HEK293 (cell line): Measurements from ENCODE around the gene PSAPL1.

Experiments used
- CTCF ChIA-PET: fragments of 350-600 bp; formaldehyde crosslinking; extraction: SDS; loops from one replicate; lab custom pipeline; 2021; ENCODE audit warnings: antibody characterized with exemption; lab: Yijun Ruan, JAX
- POLR2A ChIA-PET: fragments of 300-600 bp; formaldehyde crosslinking; extraction: SDS; loops from one replicate; lab custom pipeline; 2020; ENCODE audit warnings: antibody characterized with exemption, inconsistent platforms; lab: Yijun Ruan, JAX
- H3K27ac ChIP-seq: fragments of 200-500 bp; sonication (Bioruptor generic); 2 replicates; pipeline ENCODE4 v1.5.1; 2014; ENCODE audit warnings: low read depth, low read length, control low read depth, inconsistent platforms; ENCODE audit errors: extremely low read depth
- H3K36me3 ChIP-seq, 2 experiments: fragments of 200-500 bp in 1 of 2; sonication (Bioruptor generic) in 1 of 2; 1 replicate in 1 of 2; 2 replicates in 1 of 2; pipeline ENCODE4 v1.5.1; 2014 to 2017; ENCODE audit warnings: inconsistent platforms in 2 of 2, low read length in 2 of 2; ENCODE audit not compliant: control insufficient read depth in 2 of 2, insufficient read depth in 1 of 2
- H3K4me1 ChIP-seq: fragments of 200-500 bp; sonication (Bioruptor generic); 2 replicates; pipeline ENCODE4 v1.5.1; 2014; ENCODE audit warnings: mild to moderate bottlenecking, low read length, inconsistent platforms; ENCODE audit not compliant: control insufficient read depth, insufficient read depth
- H3K4me3 ChIP-seq: 2 replicates; pipeline ENCODE4 v1.5.1; 2011; ENCODE audit warnings: low read depth, mild to moderate bottlenecking, control low read depth, low read length, moderate library complexity
- H3K9me3 ChIP-seq: fragments of 200-500 bp; sonication (Bioruptor generic); 2 replicates; pipeline ENCODE4 v1.5.1; 2014; ENCODE audit warnings: low read depth, low read length, inconsistent platforms; ENCODE audit not compliant: control insufficient read depth, insufficient read depth
- BCL11A ChIP-seq: fragments of 450-650 bp; formaldehyde crosslinking; IDR thresholded peaks from 2 replicates; pipeline ENCODE4 v1.5.1; 2016; ENCODE audit warnings: low read depth, missing biosample characterization, missing genetic modification characterization
- GLI2 ChIP-seq: fragments of 450-650 bp; formaldehyde crosslinking; IDR thresholded peaks from 2 replicates; pipeline ENCODE4; 2017; ENCODE audit warnings: missing biosample characterization, missing genetic modification characterization, low read depth, borderline replicate concordance
- HOXD13 ChIP-seq: sonication (generic); formaldehyde crosslinking; IDR thresholded peaks from 2 replicates; pipeline ENCODE4 v1.8.0; 2022; ENCODE audit warnings: missing genetic modification reagents, borderline replicate concordance
- OSR2 ChIP-seq: fragments of 450-650 bp; formaldehyde crosslinking; IDR thresholded peaks from 2 replicates; pipeline ENCODE4 v1.5.1; 2016; ENCODE audit warnings: missing biosample characterization, missing genetic modification characterization
- OVOL3 ChIP-seq: fragments of 450-650 bp; formaldehyde crosslinking; IDR thresholded peaks from 2 replicates; pipeline ENCODE4 v1.5.1; 2016; ENCODE audit warnings: missing biosample characterization, missing genetic modification characterization
- WT1 ChIP-seq: fragments of 450-650 bp; formaldehyde crosslinking; IDR thresholded peaks from 2 replicates; pipeline ENCODE4 v1.5.1; 2016; ENCODE audit warnings: missing biosample characterization, missing genetic modification characterization
- ZBTB20 ChIP-seq: fragments of 450-650 bp; formaldehyde crosslinking; IDR thresholded peaks from 2 replicates; pipeline ENCODE4 v1.5.1; 2016; ENCODE audit warnings: missing biosample characterization, missing genetic modification characterization
- ZBTB8A ChIP-seq: fragments of 450-650 bp; formaldehyde crosslinking; IDR thresholded peaks from 2 replicates; pipeline ENCODE4 v1.5.1; 2016; ENCODE audit warnings: missing biosample characterization, missing genetic modification characterization
- ZNF112 ChIP-seq: fragments of 450-650 bp; formaldehyde crosslinking; IDR thresholded peaks from 2 replicates; pipeline ENCODE4 v1.5.0; 2017; ENCODE audit warnings: missing biosample characterization, missing genetic modification characterization
- ZNF132 ChIP-seq: fragments of 450-650 bp; formaldehyde crosslinking; IDR thresholded peaks from 2 replicates; pipeline ENCODE4 v1.5.1; 2017; ENCODE audit warnings: missing biosample characterization, missing genetic modification characterization, borderline replicate concordance
- ZNF16 ChIP-seq: fragments of 450-650 bp; formaldehyde crosslinking; IDR thresholded peaks from 2 replicates; pipeline ENCODE4 v1.5.1; 2016; ENCODE audit warnings: low read depth, missing biosample characterization, missing genetic modification characterization
- ZNF169 ChIP-seq: fragments of 450-650 bp; formaldehyde crosslinking; IDR thresholded peaks from 2 replicates; pipeline ENCODE4 v1.5.1; 2016; ENCODE audit warnings: missing biosample characterization, missing genetic modification characterization
- ZNF274 ChIP-seq, 2 experiments: fragments of 200-500 bp in 1 of 2; fragments of 450-650 bp in 1 of 2; sonication (Bioruptor generic) in 1 of 2; formaldehyde crosslinking in 1 of 2; IDR thresholded peaks; 2 replicates each; pipeline versions ENCODE4 v1.5.1 to v1.6.1; 2014 to 2016; ENCODE audit warnings: borderline replicate concordance in 1 of 2, inconsistent platforms in 1 of 2, low read length in 1 of 2, missing biosample characterization in 1 of 2, missing genetic modification characterization in 1 of 2
- ZNF37A ChIP-seq: fragments of 450-650 bp; IDR thresholded peaks from 2 replicates; pipeline ENCODE4 v1.5.1; 2018; ENCODE audit warnings: missing biosample characterization, missing genetic modification characterization
- ZNF510 ChIP-seq: fragments of 450-650 bp; formaldehyde crosslinking; IDR thresholded peaks from 2 replicates; pipeline ENCODE4 v1.5.1; 2018; ENCODE audit warnings: mild to moderate bottlenecking, missing genetic modification characterization, missing biosample characterization; ENCODE audit not compliant: insufficient replicate concordance
- ZNF768 ChIP-seq: fragments of 450-650 bp; formaldehyde crosslinking; IDR thresholded peaks from 2 replicates; pipeline ENCODE4 v1.5.1; 2018; ENCODE audit warnings: missing biosample characterization, mild to moderate bottlenecking, missing genetic modification characterization
- ZSCAN30 ChIP-seq: fragments of 450-650 bp; IDR thresholded peaks from 2 replicates; pipeline ENCODE4 v1.5.1; 2018; ENCODE audit warnings: missing biosample characterization, mild to moderate bottlenecking, missing genetic modification characterization, moderate library complexity
- ZXDB ChIP-seq: fragments of 450-650 bp; formaldehyde crosslinking; IDR thresholded peaks from 2 replicates; pipeline ENCODE4 v1.5.1; 2016; ENCODE audit warnings: missing biosample characterization, missing genetic modification characterization
- TF ChIP-seq, protein P1 (sequence below): sonication (generic); formaldehyde crosslinking; IDR thresholded peaks from 2 replicates; pipeline ENCODE4 v1.8.1; 2022; ENCODE audit warnings: mild to moderate bottlenecking, moderate library complexity, missing genetic modification reagents
- TF ChIP-seq, protein P2 (sequence below): fragments of 450-650 bp; formaldehyde crosslinking; IDR thresholded peaks from 2 replicates; pipeline ENCODE4 v1.5.1; 2017; ENCODE audit warnings: missing biosample characterization, missing genetic modification characterization
- TF ChIP-seq, protein P3 (sequence below): fragments of 450-650 bp; formaldehyde crosslinking; IDR thresholded peaks from 2 replicates; pipeline ENCODE4 v1.5.1; 2017; ENCODE audit warnings: missing biosample characterization, missing genetic modification characterization

Gene PSAPL1

DNA sequence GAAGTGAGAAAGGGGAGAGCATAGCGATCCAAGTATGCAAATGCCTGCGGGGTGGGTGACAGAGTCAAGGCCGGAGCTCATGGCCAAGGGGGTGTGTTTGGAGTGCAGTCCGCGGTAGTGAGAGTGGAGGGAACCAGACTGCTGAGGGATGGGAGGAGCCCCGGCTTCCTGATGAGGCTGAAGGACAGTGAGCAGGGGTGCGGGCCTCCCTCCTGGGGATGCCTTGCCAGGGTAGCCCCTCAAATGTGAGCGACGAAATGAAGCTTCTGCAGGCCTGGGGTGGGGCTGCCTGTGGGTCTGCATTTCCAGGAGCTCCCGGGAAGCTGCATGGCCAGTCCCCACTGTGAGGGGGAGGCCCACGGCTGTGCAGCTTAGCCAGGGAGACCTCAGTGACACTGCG lies 45.0 kb downstream of the PSAPL1 start:
- H3K27ac ChIP-seq = no peak overlapping the region
- CTCF ChIA-PET = no interaction called here

DNA sequence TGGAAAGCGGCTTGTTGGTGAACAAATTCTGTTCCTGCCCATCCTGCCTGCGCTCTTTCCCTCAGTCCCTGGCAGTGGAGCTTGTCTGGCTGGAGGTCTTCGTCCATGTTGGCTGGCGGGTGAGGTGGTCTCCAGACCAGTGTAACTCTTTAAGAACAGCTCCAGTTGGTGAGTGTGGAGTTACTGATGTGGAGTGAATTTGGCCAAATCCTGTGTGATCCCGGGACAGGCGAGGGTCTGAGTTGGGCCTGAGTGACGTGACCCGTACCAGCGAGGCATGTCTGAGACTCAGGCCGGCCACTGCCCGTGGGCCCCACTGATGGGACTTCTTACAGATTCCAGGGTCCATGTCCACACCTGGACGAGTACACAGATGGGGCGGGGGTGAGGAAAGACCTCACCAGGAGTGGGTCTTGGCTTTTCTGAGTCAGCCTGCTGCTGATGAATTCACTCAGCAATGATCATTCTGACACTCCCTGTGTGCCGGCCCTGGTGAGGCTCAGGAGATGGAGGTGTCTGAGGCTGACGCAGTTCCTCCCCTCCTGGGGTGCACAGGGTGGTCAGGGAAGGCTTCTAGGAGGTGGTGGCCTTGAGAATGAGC lies 45.5 kb downstream of the PSAPL1 start:
- H3K9me3 ChIP-seq = no peaks in the 10 kb centered on the region
- CTCF ChIA-PET = no interaction called here
- H3K27ac ChIP-seq = no peak overlapping the region
- H3K36me3 ChIP-seq = no peaks in the 10 kb centered on the region
- H3K4me1 ChIP-seq = no peaks in the 10 kb centered on the region
- TF ChIP-seq HOXD13 (CRISPR knock-in tag) (no peak), WT1 (tag by site-specific recombination) (no peak), OSR2 (tag by site-specific recombination) (no peak), ZXDB (no peak), GLI2 (tag by site-specific recombination) (no peak), ZBTB8A (tag by site-specific recombination) (no peak), BCL11A (tag by site-specific recombination) (no peak), ZNF16 (tag by site-specific recombination) (no peak), ZNF274 (IDR thresholded peaks at IDR 0.05; ENCODE audit: low read length) (no peak), ZNF274 (tag by site-specific recombination; IDR thresholded peaks at IDR 0.05; ENCODE audit: borderline replicate concordance) (no peak)
- TF ChIP-seq, protein P1, sequence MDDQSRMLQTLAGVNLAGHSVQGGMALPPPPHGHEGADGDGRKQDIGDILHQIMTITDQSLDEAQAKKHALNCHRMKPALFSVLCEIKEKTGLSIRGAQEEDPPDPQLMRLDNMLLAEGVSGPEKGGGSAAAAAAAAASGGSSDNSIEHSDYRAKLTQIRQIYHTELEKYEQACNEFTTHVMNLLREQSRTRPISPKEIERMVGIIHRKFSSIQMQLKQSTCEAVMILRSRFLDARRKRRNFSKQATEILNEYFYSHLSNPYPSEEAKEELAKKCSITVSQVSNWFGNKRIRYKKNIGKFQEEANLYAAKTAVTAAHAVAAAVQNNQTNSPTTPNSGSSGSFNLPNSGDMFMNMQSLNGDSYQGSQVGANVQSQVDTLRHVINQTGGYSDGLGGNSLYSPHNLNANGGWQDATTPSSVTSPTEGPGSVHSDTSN (CRISPR knock-in tag) = no peak
- TF ChIP-seq, all 188 proteins: peak for 0
- POLR2A ChIA-PET = no interaction called here
- H3K4me3 ChIP-seq = no peak overlapping the region

More for the DNA sequence above, 45.0 kb downstream of the PSAPL1 start:
- no peaks in the 10 kb centered on the region for H3K9me3 ChIP-seq
- POLR2A ChIA-PET = no interaction called here
- TF ChIP-seq, protein P2, sequence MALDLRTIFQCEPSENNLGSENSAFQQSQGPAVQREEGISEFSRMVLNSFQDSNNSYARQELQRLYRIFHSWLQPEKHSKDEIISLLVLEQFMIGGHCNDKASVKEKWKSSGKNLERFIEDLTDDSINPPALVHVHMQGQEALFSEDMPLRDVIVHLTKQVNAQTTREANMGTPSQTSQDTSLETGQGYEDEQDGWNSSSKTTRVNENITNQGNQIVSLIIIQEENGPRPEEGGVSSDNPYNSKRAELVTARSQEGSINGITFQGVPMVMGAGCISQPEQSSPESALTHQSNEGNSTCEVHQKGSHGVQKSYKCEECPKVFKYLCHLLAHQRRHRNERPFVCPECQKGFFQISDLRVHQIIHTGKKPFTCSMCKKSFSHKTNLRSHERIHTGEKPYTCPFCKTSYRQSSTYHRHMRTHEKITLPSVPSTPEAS (tag by site-specific recombination) = no peak
- TF ChIP-seq ZNF510 (tag by site-specific recombination) (no peak), ZNF132 (tag by site-specific recombination) (no peak), ZNF768 (no peak), ZSCAN30 (tag by site-specific recombination) (no peak), ZNF112 (tag by site-specific recombination) (no peak), ZBTB20 (tag by site-specific recombination) (no peak), ZNF37A (tag by site-specific recombination) (no peak), ZNF169 (tag by site-specific recombination) (no peak), OVOL3 (tag by site-specific recombination) (no peak)
- TF ChIP-seq, protein P3, sequence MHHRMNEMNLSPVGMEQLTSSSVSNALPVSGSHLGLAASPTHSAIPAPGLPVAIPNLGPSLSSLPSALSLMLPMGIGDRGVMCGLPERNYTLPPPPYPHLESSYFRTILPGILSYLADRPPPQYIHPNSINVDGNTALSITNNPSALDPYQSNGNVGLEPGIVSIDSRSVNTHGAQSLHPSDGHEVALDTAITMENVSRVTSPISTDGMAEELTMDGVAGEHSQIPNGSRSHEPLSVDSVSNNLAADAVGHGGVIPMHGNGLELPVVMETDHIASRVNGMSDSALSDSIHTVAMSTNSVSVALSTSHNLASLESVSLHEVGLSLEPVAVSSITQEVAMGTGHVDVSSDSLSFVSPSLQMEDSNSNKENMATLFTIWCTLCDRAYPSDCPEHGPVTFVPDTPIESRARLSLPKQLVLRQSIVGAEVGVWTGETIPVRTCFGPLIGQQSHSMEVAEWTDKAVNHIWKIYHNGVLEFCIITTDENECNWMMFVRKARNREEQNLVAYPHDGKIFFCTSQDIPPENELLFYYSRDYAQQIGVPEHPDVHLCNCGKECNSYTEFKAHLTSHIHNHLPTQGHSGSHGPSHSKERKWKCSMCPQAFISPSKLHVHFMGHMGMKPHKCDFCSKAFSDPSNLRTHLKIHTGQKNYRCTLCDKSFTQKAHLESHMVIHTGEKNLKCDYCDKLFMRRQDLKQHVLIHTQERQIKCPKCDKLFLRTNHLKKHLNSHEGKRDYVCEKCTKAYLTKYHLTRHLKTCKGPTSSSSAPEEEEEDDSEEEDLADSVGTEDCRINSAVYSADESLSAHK (tag by site-specific recombination) = no peak
- H3K4me1 ChIP-seq = no peaks in the 10 kb centered on the region
- no peaks in the 10 kb centered on the region for H3K36me3 ChIP-seq
- no peak overlapping the region for H3K4me3 ChIP-seq
